Measurements from ENCODE around the gene SLC47A2.

DNA sequence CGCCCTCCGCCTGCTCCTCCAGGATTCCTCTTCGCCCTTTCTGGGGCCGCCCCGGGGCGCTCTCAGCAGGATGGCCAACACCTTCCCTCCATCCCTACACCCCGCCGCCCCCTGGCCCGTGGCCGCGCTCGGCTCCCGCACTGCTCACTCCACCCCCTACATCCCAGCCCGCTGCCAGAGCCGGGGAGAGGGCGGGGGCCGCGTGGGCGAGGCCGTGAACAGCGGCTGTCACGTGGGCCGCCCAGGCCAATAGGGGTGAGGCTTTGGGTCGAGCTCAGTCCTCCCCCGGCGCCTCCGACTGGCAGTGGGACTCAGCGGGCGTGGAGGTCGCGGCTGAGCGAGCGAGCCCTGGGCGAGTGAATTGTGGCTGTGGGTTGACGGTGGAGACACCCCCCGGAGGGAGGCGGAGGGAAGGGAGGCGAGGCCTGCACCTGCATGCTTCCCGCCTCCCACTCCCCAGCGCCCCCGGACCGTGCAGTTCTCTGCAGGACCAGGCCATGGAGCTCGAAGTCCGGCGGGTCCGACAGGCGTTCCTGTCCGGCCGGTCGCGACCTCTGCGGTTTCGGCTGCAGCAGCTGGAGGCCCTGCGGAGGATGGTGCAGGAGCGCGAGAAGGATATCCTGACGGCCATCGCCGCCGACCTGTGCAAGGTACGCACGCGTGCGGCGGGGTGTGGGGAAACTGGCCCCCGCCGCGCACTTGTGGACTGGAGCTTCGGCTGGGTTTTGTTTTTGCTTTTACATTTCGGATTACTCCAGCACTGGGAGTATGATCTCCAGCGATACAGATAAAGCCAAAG lies 67.7 kb downstream of the SLC47A2 start, which contains the start of gene ALDH3A2:
- TF ChIP-seq, protein P1, sequence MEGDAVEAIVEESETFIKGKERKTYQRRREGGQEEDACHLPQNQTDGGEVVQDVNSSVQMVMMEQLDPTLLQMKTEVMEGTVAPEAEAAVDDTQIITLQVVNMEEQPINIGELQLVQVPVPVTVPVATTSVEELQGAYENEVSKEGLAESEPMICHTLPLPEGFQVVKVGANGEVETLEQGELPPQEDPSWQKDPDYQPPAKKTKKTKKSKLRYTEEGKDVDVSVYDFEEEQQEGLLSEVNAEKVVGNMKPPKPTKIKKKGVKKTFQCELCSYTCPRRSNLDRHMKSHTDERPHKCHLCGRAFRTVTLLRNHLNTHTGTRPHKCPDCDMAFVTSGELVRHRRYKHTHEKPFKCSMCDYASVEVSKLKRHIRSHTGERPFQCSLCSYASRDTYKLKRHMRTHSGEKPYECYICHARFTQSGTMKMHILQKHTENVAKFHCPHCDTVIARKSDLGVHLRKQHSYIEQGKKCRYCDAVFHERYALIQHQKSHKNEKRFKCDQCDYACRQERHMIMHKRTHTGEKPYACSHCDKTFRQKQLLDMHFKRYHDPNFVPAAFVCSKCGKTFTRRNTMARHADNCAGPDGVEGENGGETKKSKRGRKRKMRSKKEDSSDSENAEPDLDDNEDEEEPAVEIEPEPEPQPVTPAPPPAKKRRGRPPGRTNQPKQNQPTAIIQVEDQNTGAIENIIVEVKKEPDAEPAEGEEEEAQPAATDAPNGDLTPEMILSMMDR (IDR thresholded peaks at IDR 0.05): peak in 3 of 6 experiments; percentile 27 to 55 (median 37)
- TF ChIP-seq POLR2A (IDR thresholded peaks at IDR 0.05) (peak; percentile 88 to 97 (median 90)), POLR2AphosphoS5 (IDR thresholded peaks at IDR 0.05) (peak; percentile 95 to 97), EP300 (IDR thresholded peaks at IDR 0.05) (peak in 1 of 4 donors; percentile 31)
